NCI-H1092 (cell line): ENCODE data around the gene PIP5K1B.

ENCODE experiments used
- DNase-seq: peaks from one replicate; lab custom pipeline; 2025; lab: John Stamatoyannopoulos, UW

PIP5K1B gene

DNA sequence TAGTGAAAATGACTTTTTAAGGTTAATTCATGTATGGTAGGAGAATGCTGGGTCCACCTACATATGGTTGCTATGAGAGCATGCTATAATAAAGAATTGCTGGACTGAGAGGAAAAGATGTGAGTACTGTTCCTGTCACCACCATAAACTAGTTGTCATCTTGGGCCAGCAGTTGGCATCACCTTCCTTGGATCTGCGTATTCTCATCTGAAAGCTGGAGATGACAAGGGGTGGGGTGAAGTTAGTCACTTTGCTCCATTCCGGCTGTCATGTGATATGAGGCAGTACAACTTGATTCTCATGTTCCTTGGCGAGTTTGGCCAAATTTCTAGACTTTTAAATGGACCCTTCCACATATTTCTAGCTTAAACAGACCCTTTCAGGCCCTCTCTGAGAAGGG lies 33.3 kb downstream of the PIP5K1B start:
- no peak for DNase-seq

DNA sequence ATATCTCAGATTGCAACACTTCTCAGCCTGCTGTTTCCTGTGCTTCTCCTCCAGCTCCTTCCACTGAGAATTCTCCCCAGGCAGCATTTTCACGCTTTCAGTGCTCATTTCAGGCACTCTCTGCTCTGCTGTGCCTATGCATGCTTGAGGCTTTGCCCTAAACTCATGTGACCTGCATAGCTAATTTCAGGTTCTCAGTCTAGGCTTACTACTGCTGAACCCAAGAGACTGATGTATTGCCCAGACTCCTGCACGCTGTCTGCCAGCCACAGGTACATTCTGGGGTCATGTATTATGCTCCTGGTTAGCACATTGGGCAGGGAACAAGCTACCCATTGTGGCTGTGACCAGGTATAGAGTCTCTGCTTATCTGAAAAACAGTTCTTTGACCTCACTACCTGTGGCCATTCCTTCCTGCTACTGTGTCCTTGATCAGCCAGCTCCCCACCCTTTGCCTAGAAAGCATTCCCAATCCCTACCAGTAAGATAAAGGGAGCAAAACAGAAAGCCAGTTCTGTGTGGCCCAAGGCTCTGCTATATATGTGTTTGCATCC lies 34.7 kb downstream of the PIP5K1B start:
- DNase-seq, result no peak

DNA sequence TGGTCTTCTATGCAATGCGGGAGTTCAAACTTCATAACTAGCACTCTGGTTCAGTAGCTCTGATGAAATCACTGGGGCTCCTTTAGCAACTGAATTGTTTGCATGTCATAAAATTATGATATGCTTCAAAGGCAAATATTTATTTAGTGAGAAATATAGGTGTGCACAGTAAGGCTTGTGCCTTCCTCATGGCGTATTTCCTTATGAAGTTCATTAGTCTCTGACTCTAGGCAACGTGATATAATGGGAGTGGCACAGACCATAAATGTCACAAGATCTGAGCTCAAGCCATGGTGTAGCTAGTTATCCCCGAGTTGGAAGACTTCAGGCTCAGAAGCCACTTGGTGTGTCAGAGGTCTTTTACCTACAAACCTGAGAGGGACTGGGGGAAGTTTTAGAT lies 35.5 kb downstream of the PIP5K1B start:
- DNase-seq, result no peak

DNA sequence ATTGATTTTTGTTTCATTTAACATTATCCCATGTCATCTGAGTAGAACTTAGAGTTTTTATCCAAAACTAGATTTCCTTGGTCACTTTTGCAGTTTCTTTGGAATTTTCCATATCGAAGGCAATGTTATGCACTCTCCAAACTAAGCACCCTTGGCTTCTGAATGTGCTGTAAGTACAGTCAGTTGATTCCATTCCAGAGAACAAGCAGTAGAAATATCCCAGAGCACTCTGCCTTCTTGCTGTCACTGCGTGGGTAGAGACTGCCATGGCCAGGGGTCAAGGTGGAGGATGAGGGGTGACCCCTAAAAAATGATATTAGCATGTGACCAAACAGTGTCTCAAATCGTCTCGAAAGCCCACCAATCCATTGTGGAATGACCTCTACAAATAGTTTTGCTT lies 36.2 kb downstream of the PIP5K1B start:
- DNase-seq, result no peak

DNA sequence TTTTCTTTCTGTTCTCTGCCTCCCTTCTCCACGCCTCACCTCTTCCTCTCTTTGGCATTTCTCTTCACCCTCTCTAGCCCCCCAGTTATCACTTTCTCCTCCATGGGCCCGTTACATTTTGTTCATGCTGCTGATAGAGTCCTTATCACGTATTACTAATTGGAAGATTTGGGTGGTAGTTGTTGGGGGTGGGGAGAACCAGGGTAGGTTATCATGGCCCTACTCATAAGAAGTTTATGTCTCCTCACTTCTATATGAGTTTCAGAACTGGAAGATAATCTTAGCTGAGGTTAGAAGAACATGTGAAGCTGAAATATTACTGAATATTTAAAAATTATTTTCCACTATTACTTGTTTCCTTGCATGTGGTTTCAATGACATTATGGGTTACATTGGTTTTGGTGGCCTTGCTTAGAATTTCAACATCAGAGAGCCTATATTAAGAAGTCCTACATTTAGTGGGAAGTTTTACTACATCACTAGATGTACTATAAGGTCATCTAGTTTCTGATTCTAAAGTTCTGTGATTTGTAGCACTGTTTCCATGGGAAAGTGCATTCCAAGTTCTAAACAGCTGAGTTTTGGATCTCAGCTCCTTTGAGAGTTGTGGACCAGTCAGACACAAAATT lies 36.8 kb downstream of the PIP5K1B start:
- no peak for DNase-seq

DNA sequence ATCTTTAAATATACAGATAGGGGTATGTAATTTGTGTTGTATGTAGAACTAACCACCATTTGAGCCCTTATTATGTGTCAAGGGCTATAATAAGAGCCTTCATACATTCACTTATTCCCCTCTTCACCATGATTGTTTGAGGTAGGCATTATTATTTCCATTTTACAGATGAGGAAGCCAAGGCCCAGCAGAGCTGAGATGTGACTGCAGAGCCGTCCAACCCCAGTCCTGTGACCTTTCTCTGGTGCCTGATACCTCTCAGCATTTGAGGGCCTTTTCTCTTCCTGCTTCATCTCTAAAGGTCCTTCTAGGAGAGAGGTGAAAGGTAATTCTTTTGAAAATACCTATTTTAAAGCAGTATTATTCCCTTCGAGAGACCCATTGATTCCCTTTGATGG lies 37.3 kb downstream of the PIP5K1B start:
- no peak for DNase-seq

DNA sequence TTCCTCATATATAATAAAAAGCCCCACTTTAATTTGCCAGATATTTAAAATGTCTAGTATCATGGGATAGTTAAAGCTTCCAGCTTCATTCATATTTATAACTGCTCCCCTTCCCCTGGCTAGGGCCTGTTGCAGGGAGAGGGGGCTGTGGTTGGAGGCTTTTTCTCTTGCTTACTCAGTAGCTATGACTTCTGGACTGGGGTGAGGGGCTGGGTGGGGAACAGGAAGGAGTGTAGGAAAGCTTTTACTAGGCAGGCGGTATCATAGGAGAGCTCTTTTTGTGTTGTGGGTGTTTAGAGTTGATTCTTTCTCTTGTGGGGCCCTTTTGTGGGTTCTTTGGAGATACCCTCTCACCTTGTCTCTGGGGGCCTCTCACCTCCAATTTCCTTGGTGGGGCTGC lies 39.4 kb downstream of the PIP5K1B start:
- DNase-seq, result no peak

DNA sequence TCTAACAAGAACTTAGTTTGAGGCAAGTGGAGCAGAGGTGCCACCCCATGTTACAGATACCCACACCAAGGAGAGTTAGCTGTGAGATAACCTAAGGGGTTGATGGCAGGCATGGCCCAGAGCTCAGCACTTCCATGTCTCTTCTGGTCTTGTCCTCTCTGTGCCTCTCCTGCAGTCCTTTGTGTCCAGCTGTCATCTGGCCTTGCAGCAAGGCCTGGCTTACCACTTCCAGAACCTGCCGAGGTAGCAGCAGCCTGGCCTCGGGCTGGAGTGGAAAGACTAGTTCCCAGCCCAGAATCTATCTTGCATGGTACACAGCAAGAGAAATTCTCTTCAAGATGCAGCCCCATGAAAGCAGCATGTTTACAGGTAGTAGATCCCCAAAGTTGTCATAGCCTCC lies 41.5 kb downstream of the PIP5K1B start:
- DNase-seq, result no peak

DNA sequence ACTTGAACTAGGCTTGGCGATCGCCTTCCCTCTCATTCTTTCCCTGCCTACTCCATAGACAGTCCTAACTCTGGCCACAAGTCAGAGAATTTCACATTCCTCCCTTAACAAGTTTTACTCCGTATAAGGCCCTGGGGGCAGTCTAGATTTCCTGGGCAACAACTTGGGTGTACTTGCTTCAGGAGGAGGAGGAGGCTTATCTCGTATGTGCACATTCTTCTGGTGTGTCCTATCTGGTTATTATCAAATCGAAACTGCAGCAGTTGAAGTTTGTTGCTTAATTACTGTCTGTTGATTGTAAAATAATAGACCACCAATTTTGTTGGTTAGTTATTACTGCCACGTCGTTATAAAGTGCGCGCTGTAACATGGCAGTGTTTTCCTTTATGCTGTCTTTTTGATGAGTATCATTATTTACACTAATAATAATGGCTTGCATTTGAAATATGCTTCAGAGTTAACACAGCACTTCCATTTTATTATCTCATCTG lies 42.0 kb downstream of the PIP5K1B start:
- no peak for DNase-seq

DNA sequence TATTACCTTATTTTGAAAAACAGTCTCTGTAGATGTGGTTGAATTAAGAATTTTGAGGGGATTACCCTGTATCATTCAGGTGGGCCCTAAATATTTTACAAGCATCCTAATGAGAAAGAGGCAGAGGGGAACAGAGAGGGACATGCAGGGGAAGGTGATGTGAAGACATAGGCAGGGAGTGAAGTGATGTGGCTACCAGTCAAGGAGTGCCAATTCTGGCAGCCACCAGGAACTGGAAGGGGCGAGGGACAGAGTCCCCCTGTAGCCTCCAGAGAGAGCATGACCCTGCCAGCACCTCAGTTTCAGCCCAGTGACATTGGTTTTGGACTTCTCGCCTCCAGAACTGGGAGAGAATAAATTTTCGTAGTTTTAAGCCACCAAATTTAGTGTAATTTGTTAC lies 44.1 kb downstream of the PIP5K1B start:
- no peak for DNase-seq

DNA sequence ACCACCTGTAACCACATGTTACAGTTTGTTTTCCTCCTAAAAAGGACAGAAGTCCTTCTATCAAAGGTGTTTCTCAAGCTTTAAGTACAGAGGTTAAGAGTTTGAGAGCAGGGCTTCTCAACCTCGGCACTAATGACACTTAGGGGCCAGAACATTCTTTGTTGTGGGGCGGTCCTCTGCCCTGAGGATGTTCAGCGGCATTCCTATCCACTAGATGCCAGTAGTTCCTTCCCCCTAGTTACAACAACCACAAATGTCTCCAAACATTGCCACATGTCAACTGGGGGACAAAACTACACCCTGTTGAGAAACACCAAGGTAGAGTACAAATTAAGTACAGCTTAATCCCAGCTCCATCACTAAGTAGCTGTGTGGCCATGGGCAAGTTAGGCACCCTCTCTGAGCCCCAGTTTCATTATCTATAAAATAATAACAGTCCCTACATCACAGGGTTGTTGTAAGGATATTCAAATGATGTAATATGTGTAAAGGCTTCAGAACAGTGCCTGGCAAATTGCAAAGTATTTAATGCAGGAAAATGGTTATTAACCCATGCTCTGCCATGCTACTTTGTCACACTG lies 44.6 kb downstream of the PIP5K1B start:
- no peak for DNase-seq

DNA sequence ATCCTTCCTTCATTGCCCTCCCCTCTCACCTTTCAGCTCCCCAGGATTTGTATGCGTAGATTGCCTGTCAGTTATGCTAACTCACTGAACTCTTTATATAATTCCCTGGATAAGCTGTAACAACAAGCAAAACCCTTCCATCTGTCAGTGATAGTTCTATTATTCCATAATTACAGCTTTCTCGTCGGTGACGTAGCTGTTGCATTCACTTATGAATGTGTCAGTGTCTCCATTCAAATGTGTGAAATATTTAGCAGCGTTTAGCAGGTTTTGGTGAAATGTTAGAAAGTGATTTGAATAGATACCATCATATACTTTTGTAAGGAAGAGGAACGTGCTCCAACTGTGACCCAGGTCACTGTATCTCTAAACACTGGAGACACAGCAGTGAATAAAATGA lies 45.2 kb downstream of the PIP5K1B start:
- no peak for DNase-seq

DNA sequence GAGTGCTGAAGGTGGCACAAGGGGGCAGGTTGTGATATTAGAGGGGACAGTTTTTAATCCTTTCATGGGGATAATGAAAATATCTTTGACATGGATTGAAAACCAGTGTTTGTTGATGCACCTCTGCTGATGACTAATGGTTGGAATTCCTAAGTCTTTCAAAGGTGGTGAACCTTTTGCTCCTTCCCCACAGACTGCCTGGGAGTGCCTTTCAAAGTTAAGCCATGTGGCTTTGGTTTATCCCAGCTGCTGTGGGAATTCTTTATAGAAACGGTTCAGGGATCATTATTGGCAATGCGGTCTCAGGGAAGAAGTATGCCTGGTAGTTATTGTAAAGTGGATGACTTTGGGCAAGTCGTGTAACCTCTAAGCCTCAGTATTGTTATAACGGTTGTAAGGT lies 45.7 kb downstream of the PIP5K1B start:
- no peak for DNase-seq

DNA sequence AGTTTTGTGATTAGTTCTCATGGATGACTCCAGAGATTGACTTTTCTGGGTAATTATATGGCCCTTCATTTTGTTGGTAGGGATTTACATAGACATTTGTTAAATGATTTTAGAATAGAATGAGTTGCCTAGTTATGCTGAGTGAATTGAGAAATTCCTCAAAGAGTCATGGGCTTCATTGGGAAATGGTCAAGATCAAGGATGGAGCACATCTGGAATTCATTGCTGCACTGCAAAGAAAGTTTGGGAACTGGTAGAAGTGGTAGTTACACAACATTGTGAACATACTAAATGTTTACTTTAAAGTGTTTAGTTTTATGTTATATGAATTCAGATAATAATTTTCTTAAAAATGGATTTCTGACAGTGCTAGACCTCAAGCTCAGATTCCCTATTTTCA lies 46.5 kb downstream of the PIP5K1B start:
- DNase-seq, result no peak

DNA sequence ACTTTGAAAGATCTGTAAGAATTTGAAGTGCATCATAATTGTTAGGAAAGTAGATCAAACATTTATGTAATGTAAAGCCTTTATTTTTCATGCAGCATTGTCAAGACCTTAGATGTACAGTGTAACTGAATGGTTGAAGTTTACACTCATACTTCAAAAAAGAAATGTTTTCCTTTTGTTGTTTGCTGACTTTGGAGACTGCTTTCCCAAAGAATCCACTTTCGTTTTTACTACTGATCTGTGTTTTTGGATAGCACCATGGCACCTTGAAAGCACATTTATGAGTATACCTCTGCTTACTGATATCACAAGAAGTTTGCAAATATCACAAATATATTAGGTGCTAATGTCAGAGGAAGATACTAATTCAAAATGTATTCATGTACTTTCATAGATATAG lies 50.0 kb downstream of the PIP5K1B start:
- no peak for DNase-seq

DNA sequence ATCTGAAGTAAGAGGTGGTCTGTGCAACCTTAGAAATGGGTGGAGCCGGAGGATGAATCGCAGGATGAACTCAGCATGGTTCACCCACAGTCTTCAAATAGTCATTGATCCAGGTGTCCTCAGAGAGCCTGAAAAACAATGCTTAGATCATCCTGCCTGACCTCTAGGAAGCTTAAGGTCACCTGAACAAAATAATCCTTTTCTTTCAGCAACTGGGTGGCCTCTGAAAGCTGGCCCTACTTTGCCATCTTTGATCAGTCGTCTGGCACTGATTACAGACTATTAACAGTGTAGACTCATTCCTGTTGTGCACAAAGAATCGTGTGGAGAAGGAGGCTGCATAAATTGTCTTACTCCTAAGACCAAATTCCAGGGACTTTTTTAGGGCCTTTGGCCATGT lies 50.7 kb downstream of the PIP5K1B start:
- DNase-seq, result no peak

DNA sequence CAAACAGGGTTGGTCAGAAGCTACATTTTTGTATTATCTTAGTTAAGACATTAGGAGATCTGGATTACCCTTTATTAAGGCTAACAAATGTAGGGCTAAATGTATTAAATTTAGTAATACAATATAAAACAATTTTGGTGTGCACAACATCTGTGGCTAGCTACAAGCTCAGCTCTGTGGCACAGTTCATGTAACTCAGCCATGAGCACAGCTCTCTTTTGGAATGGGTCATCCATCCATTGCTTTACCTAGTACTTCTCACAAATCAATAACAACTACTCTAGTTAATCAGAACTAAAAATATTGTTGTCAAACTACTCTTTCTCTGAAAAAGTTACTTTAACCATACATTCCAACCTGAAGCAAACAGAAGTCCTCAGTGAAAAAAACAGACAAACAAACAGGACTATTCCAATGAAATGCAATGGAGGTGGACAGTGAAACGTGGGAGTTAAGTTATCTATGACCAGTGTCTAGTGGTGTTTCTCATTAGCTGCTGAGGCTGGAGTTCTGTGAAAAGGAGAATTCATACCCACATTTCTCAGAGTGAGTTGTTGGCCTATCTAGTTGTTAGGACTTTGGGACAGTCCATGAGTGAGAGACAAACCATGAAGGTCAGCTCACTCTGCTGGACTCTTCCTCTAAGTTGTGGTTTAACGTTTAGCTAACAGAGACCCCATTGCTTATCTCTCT lies 55.1 kb downstream of the PIP5K1B start:
- no peak for DNase-seq

DNA sequence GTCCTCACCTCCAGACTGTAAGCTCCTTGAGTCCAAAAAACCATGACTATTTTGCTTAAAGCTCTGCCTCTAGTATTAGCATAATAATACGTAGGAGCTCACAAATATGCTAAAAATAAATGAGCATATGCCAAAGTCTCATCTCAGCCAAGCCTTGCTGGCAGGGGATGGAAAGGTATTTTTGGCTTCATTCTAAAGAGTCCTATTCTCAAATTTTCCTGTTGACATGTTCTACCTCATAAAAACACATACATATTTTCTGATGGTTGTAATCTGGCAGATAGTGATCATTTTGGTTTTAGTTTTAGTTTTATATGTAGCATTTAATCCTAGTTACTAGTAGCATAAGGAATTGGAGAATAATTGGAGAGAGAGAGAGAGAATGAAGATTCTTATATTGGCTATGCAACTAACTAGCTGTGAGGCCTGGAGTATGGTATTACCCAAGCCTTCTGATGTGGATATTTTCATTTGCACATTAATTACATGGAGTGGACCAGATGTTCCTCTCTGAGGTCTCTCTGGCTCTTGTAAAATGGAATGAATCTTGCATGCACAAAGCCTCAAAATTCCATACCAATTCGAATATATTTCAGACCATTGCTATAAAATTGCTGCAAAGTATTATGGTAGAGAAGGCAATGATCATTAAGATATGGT lies 55.8 kb downstream of the PIP5K1B start:
- no peak for DNase-seq

DNA sequence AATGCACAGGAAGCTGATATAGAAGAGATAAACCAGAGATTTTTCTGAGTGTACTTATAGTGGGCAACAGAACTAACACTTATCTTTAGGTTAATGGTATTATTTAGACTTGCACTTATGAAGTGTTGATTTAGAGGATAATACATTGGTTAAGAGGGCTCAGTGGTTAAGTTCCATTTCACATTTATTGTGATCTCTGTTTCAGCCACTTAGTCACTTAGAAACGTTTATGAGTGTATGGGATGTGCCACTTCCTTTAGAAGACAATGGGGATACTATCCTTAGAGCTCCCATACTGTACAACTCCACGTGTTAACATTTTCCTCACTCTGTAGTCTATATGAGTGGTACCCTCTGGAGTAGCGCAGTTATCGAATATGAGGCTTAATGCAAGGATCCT lies 57.5 kb downstream of the PIP5K1B start:
- no peak for DNase-seq

DNA sequence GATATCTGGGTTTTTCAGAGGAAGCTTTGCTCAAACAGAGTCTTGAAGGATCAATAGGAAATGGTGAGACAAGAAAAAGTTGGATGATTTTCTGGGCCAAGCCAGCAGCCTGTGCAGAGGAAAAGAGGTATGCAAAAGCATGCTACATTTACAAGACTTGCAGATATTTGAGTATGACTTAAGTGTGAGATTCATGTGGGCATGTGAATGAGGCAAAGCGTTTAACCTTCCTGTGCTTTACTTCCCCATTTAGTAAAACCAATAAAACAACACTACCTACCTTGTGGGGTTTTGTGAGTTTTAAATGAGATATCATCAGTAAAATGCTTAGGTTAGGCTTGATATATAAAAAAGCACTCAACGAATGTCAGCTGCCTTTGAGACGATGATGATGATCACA lies 58.1 kb downstream of the PIP5K1B start:
- no peak for DNase-seq

DNA sequence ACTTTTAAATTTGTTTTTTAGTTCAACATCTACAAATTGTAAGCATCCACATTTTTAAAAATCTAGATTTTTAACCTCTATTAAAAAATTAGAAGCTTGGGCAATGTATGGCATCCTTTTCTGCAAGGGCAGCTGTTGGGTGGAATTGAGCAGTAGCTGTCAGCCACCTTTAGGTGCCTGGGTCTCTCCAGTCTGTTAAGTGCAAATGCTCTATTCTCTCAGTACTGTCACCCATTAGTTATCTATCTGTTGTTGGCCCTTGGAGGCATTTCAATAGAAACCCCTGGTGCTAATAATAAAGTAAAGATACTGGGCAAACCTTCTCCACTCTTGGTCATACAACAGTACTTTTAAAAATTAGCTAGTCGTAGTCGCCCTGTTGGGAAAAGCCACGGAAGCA lies 63.6 kb downstream of the PIP5K1B start:
- DNase-seq, result no peak

DNA sequence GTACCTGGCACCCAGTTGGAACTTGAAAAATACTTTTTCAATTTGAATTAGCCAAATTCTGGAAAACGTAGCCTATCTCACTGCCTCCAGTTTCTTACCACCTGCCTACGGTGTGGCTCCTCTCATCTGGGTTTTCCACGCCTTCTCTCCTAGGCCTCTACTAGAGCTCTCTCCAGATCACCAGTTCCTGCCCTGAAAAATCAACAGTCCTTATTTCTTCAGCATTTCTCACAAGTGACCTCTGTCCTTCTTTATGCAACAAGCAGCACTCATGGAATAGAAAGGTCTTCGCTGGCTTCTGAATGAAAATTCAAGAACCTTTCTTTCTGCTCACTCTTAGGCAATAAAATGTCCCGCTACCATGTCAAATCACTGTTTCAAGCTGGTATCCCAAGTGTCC lies 64.8 kb downstream of the PIP5K1B start:
- DNase-seq, result no peak

DNA sequence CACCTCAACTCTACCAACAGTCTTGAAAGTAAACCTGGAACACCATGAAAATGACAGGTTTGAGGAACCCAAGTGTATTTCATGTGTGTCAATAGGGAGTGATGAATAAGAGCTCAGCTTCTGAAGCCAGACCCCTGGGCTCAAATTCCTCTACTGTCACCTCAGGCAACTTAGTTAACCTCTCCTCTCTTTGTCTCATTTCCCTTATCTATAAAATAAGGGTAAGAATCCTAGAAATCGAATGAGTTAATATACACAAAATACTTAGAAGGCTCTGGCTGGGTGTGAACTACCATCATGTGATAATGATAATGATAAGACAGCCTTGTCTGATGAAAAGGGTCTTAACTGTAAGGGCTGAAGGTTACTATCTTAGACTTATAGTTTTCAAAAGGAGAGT lies 66.3 kb downstream of the PIP5K1B start:
- DNase-seq, result no peak
